8988T (cell line): ENCODE results near the gene TRIP10.

ENCODE experiments used
- DNase-seq: peaks from one replicate; pipeline ENCODE4 v3.0.0; 2011

Gene TRIP10

DNA sequence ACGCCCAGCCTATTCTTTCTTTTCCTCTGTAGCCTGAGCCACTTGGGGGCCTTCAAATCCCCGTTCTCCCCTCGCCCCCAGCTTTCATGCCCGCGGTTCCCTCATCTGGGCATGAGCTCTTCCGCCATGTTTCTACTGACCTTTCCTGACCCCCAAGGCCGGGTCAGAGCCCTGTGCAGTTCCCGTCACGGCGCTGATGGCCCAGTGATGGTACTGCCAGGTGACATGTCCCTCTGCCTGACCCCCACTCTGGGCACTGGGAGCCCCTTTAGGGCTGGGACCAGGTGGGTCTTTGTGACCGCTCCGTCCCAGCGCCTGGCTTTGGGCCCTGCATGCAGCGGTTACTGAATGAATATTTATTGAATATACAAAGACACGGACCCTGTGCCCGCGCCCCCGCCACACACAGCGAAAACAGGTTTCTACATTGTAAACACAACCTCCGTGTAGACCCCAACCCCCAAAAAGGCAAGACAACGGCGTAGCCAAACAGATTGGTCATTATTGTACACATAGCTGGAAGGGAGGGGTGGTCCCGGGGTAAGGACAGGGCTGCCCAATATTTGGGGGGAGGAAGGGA, 9.8 kb upstream of the TRIP10 start:
- no peak for DNase-seq

DNA sequence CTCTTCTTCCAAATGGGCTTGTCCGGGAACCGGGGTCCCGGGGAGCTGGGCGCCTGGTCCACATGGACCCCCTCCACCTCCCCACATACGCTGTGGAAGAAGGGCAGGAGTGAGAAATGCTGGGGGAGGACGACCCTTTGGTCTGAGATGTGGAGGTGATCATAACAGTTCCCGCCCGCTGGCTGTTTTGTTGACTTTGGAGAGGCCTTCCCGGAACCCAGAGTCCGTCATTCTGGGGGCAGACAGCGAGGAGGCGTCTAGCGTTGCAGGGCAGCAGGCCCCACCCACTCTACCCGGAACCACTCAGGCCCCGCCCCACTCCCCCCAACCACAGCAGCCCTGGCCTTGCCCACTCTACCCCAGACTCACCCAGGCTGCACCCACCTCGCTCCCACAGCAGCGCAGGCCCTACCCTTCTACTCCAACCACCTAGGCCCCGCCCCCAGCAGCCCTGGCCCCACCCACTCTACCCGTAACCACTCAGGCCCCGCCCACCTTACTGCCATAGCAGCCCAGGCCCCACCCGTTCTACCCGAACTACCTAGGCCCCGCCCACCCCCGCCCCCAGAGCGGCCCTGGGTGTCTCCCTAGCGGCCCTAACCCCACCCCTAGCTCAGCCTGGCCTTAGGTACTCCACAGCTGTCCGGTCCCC, 9.2 kb upstream of the TRIP10 start:
- DNase-seq: no peak

DNA sequence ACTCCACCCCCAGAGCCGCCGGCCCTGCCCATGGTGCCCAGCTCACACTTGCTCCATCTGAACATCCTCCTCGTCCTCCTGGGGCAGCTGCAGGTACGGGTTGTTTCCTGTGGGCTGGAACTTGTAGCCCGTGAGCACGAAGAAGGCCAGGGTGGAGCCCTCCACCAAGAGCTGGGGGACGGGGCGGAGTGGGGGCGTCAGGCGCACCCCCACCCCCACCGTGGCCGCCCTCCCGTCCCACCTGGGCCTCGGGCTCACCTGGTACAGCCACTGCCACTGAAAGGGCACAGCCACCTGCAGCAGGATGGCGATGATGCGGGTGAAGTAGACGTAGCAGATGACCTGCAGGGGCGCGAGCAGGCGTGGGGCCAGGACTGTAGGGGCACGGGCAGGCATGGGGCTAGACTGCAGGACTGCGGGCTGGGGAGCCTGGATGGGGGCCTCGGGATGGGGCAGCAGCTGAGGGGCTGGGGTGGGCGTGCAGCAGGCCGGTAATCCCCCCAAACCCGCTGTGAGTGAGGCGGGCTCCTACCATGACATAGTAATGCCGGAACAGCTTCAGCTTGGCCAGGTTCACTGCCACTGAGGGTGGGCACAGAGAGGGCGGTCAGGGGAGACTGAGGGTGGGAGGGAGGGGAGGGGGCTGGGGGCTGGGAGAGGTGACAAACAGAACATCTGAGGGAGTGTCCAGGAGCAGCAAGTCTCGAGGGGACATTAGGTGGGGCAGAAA, 8.4 kb upstream of the TRIP10 start:
- DNase-seq: no peak

DNA sequence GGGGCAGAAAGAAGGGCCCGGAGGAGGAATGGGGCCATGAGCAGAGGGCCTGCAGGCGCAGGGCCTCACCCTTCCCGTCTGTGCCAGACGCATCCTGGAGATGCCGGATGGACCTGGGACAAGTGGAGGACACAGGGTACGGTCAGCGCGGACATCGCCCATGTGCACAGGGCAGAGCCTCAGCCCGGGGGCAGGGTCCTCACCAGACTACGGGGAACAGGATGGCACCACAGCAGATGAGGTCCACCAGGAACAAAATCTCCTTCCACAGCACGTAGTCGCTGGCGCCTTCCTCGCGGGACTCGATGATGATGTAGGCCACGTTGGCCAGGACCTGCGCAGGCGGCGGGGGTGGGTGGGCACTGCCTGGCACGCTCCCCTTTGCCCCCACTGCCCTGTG, 7.7 kb upstream of the TRIP10 start:
- no peak for DNase-seq

DNA sequence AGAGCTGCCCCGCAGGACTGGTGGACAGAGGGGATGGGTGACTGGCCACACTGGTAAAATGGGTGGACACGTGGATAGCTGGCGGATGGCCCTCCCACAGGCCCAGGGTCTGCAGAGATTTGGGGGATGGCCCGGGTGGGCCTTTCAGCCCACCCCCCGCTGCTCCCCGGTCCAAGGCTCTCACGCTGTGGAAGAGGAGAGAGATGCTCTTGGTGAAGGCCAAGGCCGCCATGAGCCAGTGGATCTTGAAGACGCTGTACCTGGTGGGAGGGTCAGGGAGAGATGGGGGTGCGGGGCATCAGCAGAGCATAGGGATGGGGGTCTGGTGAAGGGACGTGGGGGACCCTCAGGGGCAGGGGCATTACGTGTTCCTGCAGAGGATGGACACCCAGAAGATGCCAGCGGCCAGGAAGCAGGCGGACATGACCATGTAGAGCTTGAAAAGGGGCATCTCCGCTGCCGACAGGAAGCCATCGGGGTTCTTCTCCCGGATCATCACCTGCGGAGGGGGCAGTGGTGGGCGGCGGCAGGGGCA, 6.6 kb upstream of the TRIP10 start:
- no peak for DNase-seq

DNA sequence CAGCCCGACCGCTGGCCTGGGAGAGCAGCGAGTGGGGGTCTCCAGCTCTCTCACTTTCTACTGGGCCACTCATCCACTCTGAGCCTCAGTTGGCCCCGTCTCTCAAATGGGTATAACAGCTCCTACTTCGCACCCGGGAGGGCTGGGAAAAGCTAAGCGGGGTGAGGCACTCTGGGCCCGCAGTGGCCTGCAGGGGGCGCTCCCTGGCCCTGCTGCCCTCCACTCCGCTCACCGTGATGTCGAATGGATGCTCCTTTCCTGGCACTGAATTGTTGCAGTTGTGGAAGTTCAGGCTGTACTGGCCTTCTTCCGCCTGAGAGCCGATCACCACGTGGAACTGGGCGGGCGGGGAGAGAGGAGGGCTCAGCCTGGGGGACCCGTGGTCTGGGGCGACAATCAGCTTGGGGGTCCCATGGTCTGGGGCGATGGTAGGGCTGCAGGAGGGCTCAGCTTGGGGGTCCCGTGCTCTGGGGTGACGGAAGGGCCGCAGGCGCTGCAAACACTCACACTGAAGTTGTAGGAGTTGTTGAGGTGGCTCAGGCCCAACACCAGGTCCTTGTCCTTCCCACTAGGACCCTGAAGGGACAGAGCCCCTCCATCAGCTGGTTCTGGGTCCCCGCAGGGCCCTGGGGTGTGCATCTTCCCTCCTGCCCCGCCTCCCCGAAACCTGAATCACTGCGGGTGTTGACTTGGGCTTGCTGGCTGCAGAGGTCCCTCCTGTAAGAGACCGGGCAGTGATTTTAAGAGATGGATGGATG, 6.0 kb upstream of the TRIP10 start:
- DNase-seq: peak; percentile 76

DNA sequence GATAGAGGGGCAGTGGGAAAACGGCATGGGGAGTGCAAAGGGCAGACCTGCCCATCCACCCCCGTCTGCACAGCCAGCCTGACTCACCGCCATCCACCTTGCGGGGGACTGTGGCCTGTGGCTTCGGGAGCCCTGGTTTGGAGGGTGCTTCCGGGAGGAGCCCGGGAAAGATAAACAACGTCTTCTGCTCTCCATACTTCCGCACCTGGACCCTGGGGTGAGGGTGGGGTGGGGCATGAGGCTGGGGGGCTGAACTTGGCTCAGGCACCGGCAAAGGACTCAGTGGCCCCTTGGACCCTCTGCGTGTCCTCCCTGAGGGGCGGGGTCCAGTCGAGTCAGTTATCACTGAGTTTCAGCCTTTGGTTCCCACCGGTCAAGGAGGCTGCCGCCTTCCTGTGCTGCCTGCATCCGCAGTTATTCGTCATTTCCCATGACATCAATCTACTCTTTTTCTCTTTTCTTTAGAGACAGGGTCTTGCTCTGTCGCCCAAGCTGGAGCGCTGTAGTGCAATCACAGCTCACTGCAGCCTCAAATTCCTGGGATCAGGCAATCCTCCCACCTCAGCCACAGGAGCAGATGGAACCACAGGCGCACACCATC, 5.3 kb upstream of the TRIP10 start:
- no peak for DNase-seq

DNA sequence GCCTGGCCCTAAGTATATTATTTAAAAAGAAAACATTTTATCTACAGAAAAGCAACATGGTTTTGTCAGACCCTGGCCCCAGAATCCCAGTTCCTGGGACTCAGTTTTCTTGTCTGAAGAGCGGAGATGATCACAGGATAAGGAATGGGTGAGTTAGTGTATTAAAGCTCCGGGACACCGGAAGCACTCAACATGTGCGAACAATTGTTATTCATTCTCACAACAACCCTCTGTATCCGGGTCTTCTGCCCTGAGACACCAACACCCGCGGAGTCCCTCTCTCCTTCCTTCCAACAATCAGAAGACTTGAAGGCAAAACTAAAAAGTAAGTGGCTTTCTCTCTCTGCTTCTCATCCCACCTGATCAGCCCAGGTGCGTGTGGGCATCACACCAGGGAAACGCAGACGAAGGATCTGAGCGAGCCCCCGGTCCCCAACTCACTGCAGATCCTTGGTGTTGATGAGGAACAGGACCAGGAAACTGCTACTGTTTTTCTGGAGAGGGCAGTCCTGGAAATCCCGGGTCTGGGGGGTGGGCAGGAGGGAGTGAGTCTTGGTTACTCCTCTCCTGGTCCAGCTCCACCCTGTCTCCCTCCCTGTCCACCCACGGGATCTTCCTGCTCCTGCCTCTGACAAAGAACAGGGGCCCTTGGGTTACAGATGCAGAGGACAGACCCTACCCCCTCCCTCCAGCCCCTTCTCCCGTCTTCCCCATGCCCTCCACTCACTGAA, 4.1 kb upstream of the TRIP10 start:
- DNase-seq: no peak

DNA sequence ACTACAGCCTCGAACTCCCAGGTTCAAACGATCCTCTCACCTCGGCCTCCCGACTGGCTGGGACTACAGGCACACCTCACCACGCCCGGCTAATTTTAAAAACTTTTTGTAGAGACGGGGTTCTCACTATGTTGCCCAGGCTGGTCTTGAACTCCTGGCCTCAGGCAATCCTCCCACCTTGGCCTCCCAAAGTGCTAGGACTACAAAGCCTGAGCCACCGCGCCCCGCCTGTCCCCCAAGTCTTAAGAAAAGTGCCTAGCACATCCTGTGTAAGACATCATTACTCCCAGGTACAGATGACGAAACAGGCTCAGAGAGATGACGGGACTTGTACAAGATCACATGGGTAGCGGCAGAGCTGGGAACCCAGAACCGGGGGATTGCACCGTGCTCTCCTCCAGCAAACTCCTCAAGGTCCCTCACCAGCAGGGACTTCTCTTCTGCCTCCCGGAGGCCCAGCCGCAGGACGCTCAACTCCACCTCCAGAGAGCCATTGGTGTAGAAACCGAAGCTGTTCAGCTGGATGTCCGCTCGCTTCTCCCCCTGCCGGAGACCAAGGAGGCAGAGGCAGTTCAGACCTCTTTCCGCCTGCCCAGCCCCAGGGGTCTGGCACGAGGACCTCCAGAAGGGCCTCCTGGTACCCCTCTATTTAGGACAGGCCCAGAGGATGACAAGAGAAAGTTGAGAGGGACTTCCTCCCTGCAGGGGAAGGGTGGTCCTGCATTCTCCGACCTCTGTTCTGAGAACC, 3.1 kb upstream of the TRIP10 start:
- DNase-seq: no peak

DNA sequence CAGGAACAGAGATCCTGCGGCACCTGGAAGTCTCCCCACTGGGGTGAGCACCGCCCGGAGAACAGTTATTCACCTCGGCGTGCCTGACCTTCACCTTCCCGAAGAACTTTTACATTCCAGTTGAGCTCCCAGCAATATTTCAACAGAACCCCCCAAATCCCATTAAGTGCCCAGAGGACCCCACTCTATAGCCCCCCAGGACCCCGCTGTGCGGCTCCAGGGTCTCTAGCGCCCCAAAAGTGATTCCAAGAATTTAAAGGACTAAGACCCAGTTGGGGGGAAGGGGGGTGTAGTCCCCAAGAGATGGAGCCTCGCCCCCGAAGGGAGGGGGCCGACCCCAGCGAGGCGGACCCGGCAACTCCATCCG, 2.6 kb upstream of the TRIP10 start:
- DNase-seq: no peak

DNA sequence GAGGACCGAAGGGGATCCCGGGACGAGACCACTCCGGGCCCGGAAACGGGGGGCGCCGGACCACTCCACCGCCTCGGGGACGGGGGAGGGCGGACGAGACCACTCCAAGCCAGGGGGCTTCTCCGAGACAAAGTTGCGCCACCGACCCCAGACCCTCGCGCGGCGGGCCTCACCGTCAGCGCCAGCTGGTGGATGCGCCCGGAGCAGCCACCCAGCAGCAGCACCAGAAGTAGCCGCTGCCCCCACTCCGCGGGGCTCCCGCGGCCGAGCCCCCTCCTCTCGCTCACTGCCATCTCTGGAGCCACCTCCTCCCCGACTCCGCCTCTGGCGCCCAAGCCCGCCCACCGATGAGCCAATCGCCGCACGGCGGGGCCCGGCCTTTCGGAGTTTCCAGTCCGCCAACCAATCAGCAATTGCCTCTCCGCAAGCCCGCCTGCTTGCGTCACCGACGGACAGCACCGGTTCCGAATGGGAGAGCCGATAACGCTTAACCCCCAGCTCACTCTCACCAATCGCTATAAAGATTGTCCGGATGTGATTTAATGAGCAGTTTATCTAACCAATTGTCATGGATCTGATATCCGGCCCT, 2.1 kb upstream of the TRIP10 start, which contains the start of gene GPR108:
TSS of gene GPR108 (minus strand) at position 297 of the 589 bp plus-strand sequence. CDS start at position 293, 4 bp downstream.
- DNase-seq: peak; percentile 94

DNA sequence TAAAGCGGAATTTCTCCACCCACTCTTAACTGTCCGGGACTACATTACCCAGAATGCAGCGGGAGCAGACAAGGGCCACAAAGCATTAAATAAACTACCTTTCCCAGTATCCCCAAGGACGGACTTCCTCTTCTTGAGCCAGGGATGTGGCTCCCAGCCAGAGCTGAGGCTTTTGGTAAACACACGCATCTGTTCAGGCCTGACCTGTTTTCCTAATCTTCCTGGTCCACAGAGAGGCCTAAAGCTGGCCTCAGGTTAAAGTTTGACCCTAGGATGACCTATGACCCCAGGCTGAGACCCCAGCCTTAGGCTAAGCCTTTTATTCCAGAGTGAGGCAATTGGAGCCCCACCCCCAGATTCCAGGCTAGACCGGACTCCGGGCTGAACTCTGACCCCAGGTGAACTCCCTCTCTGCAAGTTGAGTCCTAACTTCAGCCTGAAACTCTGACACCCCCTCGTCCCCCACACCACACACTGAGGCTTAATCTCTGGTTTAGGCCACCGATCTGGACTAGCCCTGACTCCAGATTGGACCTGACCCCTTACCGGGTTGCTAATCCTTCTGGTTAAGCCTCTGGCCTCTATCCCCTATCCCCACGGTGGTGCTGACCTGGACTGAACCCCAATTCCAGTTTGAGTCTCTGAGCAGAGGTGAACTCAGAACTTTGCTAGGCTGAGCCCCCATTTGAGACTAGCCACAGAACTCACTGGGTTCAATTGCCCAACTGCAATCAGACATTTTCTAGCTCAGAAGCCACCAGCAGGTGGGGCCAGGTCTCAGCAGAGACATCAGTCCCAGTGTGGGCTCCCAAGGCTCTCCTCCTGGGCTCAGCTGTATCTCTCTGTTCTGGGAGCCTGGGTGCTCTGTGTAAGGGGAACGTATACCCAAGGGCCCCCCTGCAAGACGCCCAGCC, 1.4 kb upstream of the TRIP10 start:
- no peak for DNase-seq

DNA sequence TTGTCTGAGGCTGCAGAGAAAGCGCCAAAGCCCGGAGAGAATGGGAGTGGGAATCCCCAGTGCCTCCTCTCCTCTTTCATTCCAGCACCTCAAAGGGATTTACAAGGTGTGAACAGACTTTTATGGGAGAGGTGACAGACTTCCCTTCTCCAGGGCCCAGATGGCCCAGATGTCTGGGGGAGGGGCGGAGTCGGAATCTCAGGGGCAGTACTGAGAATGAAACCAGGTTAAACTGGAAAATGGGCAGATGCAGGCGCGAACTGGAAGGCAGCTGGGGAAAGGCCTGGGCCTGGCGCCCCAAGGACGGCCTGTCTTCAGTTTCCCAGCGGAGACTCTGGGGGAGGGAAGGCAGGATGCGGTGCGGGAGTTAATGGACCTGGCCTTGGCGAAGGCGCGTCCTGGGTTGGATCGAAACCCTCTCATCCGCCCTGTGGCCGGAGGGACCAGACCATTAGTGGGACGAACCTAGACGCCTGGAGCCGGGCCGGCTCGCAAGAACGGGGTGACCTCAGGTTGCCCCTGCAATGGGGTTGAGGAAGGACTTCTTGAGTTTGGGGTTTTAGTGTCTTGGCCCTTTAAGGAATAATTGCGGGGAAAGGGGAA, 592 bp upstream of the TRIP10 start:
- no peak for DNase-seq

DNA sequence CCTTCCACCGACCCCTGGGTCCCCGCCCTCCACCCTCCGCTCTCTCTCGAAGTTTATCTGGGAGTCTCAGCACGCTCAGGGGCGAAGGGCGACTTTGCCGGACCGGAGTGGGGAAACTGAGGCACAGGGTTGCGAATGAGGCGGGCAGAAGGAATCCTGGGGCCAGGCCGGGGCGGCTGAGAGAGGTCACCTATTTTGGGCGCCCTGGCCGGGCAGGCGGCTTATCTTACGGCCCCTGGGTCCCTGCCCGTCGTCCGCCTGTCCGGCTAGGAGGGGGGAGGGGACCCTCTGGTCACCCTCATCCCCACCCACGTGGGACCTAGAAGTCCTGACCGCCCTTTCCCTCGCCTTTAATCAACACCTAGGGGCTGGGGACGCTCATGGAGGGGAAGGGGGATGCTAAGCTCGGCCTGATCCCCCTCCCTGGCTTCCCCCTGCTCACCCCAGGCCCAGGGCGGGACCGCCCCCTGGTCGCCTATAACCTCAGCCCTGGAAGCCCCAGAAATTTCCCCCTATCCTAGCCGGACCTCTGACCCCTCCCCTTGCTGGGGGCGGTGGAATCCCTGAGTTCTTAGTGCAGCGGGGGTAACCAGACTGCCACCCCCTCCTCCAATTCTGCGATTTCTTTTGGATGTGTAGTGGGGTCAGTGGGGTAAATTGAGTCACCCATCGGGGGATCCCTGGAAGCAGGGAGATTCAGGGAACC, 556 bp downstream of the TRIP10 start:
- DNase-seq: no peak

DNA sequence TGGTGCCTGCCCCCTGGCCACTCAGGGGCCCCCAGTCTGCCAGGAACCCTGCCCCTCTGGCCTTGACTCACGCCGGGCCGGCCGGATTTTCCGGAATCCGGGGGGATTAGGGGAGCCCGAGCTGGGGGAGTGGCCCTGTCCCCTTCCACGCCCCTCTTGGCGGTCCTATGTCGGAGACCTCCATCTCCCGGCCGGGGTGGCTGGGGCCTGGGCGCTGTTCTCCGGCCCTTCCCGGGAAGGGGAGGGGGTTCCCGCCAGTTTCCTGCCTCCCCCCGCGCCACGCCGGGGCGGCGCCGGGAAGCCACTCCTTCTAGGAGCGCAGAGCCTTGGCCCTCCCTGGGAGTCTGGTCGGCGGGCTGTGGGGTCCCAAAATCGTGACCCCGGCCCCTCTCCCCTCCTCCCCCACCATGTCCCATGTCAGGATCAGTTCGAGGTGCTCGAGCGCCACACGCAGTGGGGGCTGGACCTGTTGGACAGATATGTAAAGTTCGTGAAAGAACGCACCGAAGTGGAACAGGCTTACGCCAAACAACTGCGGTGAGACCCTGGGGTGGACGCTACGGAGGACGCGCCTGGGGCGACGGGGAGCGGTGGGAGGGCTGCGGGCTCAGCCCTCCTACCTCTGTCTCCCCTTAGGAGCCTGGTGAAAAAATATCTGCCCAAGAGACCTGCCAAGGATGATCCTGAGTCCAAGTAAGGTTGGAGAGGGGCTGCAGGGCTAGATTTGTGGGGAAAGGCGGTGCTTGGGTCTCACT, 1.3 kb downstream of the TRIP10 start:
- DNase-seq: no peak

DNA sequence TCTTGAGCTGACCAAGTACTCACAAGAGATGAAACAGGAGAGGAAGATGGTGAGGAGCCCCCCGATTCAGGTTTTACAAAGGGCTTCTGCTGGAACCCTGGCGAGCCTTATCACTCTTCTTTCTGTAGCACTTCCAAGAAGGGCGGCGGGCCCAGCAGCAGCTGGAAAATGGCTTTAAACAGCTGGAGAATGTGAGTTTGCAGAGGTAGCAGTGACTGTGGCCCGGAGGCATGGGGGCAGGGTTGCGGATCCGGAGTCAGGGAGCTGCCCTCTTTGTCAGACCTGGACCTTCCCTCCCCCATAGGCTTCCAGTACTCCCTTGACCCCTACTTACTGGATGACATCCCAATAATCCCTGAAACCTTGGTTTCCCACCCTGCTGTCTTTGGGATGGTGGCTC, 3.6 kb downstream of the TRIP10 start:
- DNase-seq: no peak

DNA sequence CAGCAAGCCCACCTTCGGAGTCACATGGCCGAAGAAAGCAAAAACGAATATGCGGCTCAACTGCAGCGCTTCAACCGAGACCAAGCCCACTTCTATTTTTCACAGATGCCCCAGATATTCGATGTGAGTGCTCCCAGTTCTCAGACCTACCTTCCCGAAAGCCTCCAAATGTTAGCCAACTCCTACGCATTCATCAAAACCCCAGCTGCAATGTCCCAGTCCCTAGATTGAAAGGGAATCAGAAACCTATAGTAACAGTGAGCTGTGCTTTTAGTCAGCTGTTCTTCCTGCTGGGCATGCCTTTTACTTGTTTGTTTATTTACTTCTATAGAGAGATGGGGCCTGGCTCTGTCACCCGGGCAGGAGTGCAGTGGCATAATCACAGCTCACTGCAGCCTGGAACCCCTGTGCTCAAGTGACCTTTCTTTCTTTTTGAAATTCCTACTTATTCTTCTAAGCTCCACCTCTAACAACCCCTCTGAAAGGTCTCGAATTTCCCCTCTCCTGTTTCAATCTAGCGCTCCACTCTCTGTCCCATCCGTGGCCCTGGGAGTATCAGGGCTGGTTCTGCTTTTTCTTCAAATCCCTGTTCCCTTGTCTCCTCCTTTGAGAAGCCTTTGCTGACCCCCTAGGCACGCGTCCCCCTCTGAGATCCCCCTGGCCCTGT, 4.4 kb downstream of the TRIP10 start:
- no peak for DNase-seq
